ENCODE results near the gene NTRK3.

Gene NTRK3

DNA sequence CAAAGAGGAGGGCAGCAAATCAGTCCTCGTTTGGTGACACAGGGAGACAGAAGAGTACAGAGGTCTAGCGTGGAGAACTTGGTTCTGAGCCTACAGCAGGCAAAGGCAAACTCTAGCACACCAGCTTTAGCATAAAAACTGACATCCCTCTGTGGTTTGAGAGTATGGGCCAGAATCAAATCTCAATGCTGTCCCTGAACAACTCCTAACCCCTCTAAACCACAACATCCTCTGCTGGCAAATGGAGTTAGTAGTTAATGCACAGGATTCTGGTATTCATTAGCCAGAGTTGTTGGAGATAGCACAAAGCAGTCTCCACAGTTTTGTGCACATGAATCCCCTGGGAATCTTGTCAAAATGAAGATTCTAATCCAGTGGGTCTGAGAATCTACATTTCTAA, 315.8 kb downstream of the NTRK3 start:
- TF ChIP-seq, protein P1, sequence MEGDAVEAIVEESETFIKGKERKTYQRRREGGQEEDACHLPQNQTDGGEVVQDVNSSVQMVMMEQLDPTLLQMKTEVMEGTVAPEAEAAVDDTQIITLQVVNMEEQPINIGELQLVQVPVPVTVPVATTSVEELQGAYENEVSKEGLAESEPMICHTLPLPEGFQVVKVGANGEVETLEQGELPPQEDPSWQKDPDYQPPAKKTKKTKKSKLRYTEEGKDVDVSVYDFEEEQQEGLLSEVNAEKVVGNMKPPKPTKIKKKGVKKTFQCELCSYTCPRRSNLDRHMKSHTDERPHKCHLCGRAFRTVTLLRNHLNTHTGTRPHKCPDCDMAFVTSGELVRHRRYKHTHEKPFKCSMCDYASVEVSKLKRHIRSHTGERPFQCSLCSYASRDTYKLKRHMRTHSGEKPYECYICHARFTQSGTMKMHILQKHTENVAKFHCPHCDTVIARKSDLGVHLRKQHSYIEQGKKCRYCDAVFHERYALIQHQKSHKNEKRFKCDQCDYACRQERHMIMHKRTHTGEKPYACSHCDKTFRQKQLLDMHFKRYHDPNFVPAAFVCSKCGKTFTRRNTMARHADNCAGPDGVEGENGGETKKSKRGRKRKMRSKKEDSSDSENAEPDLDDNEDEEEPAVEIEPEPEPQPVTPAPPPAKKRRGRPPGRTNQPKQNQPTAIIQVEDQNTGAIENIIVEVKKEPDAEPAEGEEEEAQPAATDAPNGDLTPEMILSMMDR (IDR thresholded peaks at IDR 0.05; ENCODE audit: low read depth, low read length), result no peak
- DNase-seq (ENCODE audit: extremely low read depth, low read depth), result no peak

DNA sequence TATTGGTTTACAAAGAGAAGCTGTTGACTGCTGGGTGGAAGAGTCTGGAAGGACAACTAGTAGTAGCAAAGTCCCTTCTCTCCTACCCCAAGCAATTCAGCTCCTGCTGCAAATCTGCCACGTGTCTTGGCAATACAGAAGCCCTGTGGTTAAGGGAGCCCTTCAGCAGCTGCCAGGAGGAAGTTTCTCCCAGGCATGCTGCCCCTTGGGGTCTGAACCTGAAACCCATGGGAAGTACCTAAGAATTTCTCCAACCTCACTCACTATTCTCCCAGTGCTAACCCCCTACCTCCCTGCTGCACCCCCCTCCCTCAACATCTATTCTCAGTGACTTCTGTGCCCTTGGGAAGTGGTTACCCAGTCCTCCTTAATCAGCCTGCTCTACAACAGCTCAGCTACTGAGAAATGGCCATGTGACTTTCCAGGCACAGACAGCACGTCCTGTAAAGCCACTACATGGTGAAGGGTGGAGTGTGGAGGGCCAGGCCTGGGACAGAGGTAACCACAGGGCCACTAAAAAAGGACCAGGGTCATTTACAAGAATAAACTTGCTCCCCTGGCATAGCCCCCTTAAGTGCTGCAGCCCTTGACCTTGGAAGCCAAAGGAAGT, 316.6 kb downstream of the NTRK3 start:
- TF ChIP-seq, protein P1 (IDR thresholded peaks at IDR 0.05; ENCODE audit: low read depth, low read length), result no peak
- no peak for DNase-seq (ENCODE audit: extremely low read depth, low read depth)

DNA sequence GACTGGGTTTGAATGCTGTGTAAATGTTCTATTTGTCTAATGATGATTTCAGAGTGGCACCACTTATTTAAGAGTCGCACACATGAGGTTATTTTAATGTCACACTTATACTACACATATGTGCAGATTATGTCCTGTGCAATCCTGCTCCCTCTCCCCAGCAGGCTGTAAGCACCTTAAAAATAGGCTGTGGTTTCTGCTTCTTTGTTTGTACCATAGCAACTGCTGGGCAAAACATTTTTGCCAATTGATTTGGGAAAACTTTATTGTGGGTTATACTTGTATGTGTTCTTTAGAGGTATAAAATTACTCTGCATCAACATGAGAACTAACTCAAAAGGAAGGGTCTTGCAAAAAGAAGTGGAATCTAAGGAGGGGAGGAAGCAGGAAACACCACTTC, 318.5 kb downstream of the NTRK3 start:
- TF ChIP-seq, protein P1 (IDR thresholded peaks at IDR 0.05; ENCODE audit: low read depth, low read length), result no peak

DNA sequence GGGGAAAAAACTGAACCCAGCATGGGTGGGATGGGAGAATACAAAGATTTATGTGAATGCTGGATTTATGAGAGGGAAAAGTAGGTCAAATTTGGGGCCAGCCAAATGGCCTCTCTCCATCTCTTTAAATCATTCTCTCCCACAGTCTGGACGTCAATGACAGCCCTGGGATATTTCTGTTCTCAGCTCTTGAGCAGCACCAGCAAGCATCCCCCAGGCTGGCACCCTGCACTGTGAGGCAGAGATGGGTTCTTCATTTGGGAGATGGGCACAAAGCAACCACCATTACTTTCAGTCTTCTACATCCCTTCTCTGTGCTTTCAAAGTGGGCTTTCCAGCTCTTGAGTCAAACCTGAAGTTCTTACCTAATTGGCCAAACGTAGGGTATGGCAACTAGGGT, 321.0 kb downstream of the NTRK3 start:
- TF ChIP-seq, protein P1 (IDR thresholded peaks at IDR 0.05; ENCODE audit: low read depth, low read length), result no peak
- no peak for DNase-seq (ENCODE audit: extremely low read depth, low read depth)

More for the DNA sequence above, 318.5 kb downstream of the NTRK3 start:
- DNase-seq (ENCODE audit: extremely low read depth, low read depth), result no peak

DNA sequence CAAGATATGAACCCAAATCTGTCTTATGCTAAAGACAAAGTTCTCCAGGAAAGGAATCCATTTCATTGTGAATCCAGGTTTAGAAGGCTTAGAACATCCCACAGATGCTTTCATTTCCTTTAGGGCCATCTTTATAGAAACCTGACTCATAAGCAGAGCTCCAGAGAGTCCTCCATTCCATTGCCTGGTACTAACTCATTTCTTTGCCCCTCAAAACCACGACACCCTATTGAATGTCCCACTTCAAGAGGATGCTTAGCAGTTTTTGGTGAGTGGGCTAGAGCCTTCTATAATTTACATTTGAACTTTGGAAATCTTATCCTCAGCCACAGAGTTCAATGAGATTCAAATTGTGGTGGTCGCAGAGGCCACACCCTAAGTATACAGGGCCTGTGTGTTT, 325.0 kb downstream of the NTRK3 start:
- no peak for DNase-seq (ENCODE audit: extremely low read depth, low read depth)
- TF ChIP-seq, protein P1 (IDR thresholded peaks at IDR 0.05; ENCODE audit: low read depth, low read length), result no peak

DNA sequence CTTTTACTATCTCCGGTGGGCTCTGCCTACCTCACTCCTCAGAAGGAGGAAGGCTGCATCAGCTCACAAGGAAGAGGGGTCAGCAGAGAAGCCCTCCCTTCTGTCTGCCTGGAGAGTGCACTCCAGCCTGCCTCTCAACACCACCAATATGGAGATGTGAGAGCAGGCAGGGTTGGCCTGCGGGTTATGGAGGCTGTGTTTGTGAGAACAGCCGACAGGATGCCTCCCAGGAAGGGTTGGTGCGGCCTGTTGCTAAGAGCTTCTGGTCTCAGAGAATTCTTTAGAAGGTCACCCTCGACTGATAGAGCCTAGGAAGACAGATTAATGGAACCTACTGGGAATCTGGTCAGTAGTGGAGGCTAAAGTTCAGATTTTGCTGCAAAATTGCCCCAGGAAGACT, 326.1 kb downstream of the NTRK3 start:
- no peak for DNase-seq (ENCODE audit: extremely low read depth, low read depth)
- TF ChIP-seq, protein P1 (IDR thresholded peaks at IDR 0.05; ENCODE audit: low read depth, low read length), result no peak

DNA sequence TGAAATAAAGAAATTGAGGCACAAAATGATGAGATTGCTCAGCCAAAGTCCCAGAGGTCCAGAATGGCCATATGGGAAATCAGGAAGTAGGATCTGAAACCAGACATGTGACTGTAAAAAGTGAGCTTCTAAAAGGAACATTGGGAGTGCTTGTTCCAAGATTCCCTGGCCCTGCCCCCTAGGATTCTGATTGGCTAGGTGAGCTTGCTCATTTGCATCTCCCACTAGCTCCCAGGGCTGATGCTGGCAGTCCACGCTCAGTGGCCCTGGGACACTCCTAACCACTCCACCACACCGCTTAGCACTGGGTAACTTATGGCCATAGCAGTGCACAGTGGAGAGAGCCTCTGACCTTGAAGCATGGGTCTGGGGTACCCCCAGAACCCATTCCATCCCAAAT, 326.7 kb downstream of the NTRK3 start:
- DNase-seq (ENCODE audit: extremely low read depth, low read depth), result no peak
- TF ChIP-seq, protein P1 (IDR thresholded peaks at IDR 0.05; ENCODE audit: low read depth, low read length), result no peak

All from AG09319 (cell line).